Ramos (cell line): Measurements from ENCODE around the gene NRAS.

Experiments
- in situ Hi-C: fragments of 300-500 bp; cut with MboI; formaldehyde crosslinking; loops from one replicate; pipeline ENCODE4 v1.14.3; 2022; ENCODE audit warnings: low sequenced_read_pairs; ENCODE audit not compliant: unreplicated experiment

NRAS gene

GRCh38 chr1:114690148-114690547, 26.4 kb downstream of the NRAS start:
- in situ Hi-C loops: no loop called here

- in situ Hi-C loops: no loop called here
Measured at GRCh38 chr1:114688526-114688925, 28.0 kb downstream of the NRAS start.

- in situ Hi-C loops: no loop called here
Measured at GRCh38 chr1:114685851-114686250, 30.7 kb downstream of the NRAS start.

- in situ Hi-C loops: no loop called here
Measured at GRCh38 chr1:114677691-114678090, 38.9 kb downstream of the NRAS start.

GRCh38 chr1:114676115-114676514, 40.5 kb downstream of the NRAS start:
- in situ Hi-C loops: no loop called here

- in situ Hi-C loops: no loop called here
Measured at GRCh38 chr1:114671939-114672275, 44.7 kb downstream of the NRAS start.

GRCh38 chr1:114671011-114671938, 45.3 kb downstream of the NRAS start:
- in situ Hi-C loops: no loop called here

- in situ Hi-C loops: no loop called here
Measured at GRCh38 chr1:114670083-114671010, 46.2 kb downstream of the NRAS start.

- in situ Hi-C loops: no loop called here
Measured at GRCh38 chr1:114669562-114670082, 46.9 kb downstream of the NRAS start, which contains the start of gene DENND2C. Gene DENND2C, minus strand, starts transcription at chr1:114670049. Its CDS starts 44,065 bp downstream, at chr1:114625984.

GRCh38 chr1:114668784-114669561, 47.6 kb downstream of the NRAS start:
- in situ Hi-C loops: no loop called here

GRCh38 chr1:114668373-114668772, 48.2 kb downstream of the NRAS start:
- in situ Hi-C loops: no loop called here

GRCh38 chr1:114666954-114667353, 49.6 kb downstream of the NRAS start:
- in situ Hi-C loops: no loop called here

GRCh38 chr1:114660238-114660637, 56.3 kb downstream of the NRAS start:
- in situ Hi-C loops: no loop called here
